ENCODE data around the gene PFKFB3. TPM values are rescaled to one million over a fixed set of nuclear protein-coding genes. Genes with fewer than 3 reads are reported as not detected.
A peak's percentile ranks its signal among the peaks of the same experiment; 100 is the strongest.

The PFKFB3 gene
- total RNA-seq, 2 donors from 2014 or later: 23.4 to 70.7 TPM

- Histone ChIP-seq H3K9ac (ENCODE audit: low read depth in 2 of 2, low read length in 2 of 2) (no peak overlapping the region), H3K4me1 (no peaks in the 10 kb centered on the region), H3K36me3 (no peaks in the 10 kb centered on the region), H3K9me3 (no peaks in the 10 kb centered on the region), H3K4me3 (no peak overlapping the region), H3K27ac (no peak overlapping the region), H3K27me3 (no peaks in the 10 kb centered on the region)
- intact Hi-C loops (cut with DNase I): no loop called here
- no peak for TF ChIP-seq CTCF (IDR thresholded peaks at IDR 0.05)
- DNase-seq: no peak
Observed at GRCh38 chr10:6167456-6167855, 35.3 kb upstream of the PFKFB3 start.

GRCh38 chr10:6168084-6168483, 34.6 kb upstream of the PFKFB3 start:
- H3K9ac ChIP-seq (ENCODE audit: low read depth in 2 of 2, low read length in 2 of 2): no peak overlapping the region
- no peaks in the 10 kb centered on the region for H3K36me3 ChIP-seq
- TF ChIP-seq CTCF (IDR thresholded peaks at IDR 0.05): no peak
- H3K4me1 ChIP-seq: no peaks in the 10 kb centered on the region
- intact Hi-C loops (cut with DNase I): no loop called here
- no peak overlapping the region for H3K27ac ChIP-seq
- H3K27me3 ChIP-seq: no peaks in the 10 kb centered on the region
- no peak overlapping the region for H3K4me3 ChIP-seq
- no peaks in the 10 kb centered on the region for H3K9me3 ChIP-seq
- DNase-seq: no peak

- intact Hi-C loops (cut with DNase I): no loop called here
- TF ChIP-seq CTCF (IDR thresholded peaks at IDR 0.05): no peak
- no peaks in the 10 kb centered on the region for H3K36me3 ChIP-seq
- no peaks in the 10 kb centered on the region for H3K9me3 ChIP-seq
- H3K4me3 ChIP-seq: no peak overlapping the region
- no peaks in the 10 kb centered on the region for H3K27me3 ChIP-seq
- no peak overlapping the region for H3K27ac ChIP-seq
- H3K4me1 ChIP-seq: no peaks in the 10 kb centered on the region
- no peak overlapping the region for H3K9ac ChIP-seq (ENCODE audit: low read depth in 2 of 2, low read length in 2 of 2)
- DNase-seq: peak; percentile 57
Observed at GRCh38 chr10:6170638-6171037, 32.1 kb upstream of the PFKFB3 start.

- no peaks in the 10 kb centered on the region for H3K9me3 ChIP-seq
- H3K4me3 ChIP-seq: no peak overlapping the region
- intact Hi-C loops (cut with DNase I): no loop called here
- peak overlapping the region; percentile 24 for H3K27ac ChIP-seq
- H3K36me3 ChIP-seq: no peaks in the 10 kb centered on the region
- TF ChIP-seq CTCF (IDR thresholded peaks at IDR 0.05): no peak
- H3K4me1 ChIP-seq: no peaks in the 10 kb centered on the region
- peak; percentile 42 for DNase-seq
- no peaks in the 10 kb centered on the region for H3K27me3 ChIP-seq
- H3K9ac ChIP-seq (ENCODE audit: low read depth in 2 of 2, low read length in 2 of 2): peak overlapping the region in 1 of 2 donors; percentile 0
Observed at GRCh38 chr10:6171881-6172695, 30.6 kb upstream of the PFKFB3 start.

GRCh38 chr10:6173203-6173602, 29.5 kb upstream of the PFKFB3 start:
- no peaks in the 10 kb centered on the region for H3K36me3 ChIP-seq
- no peaks in the 10 kb centered on the region for H3K27me3 ChIP-seq
- intact Hi-C loops (cut with DNase I): no loop called here
- no peak overlapping the region for H3K9ac ChIP-seq (ENCODE audit: low read depth in 2 of 2, low read length in 2 of 2)
- H3K4me1 ChIP-seq: no peaks in the 10 kb centered on the region
- TF ChIP-seq CTCF (IDR thresholded peaks at IDR 0.05): no peak
- H3K27ac ChIP-seq: no peak overlapping the region
- no peak for DNase-seq
- H3K4me3 ChIP-seq: no peak overlapping the region
- H3K9me3 ChIP-seq: no peaks in the 10 kb centered on the region
